Renal cortex interstitium (tissue), 15 donors: Measurements from ENCODE around the gene TMEM106B. TPM values are rescaled to one million over a fixed set of nuclear protein-coding genes. Genes with fewer than 3 reads are reported as not detected.
"Not testable (repeated sequence)": the region's sequence is repeated elsewhere in the genome, so short reads cannot be mapped to it uniquely, and the experiment has no call there.

ENCODE experiments used
- DNase-seq, 11 donors: peaks; one replicate each; pipeline ENCODE4 v3.0.0-alpha.2; 2013; ENCODE audit warnings: low read depth in 9 of 11, low spot score in 4 of 11; ENCODE audit errors: extremely low read depth in 1 of 11
- long read RNA-seq, 16 experiments: transcript quantifications; one replicate each; lab custom pipeline, GENCODE V29; 2026
- polyA plus RNA-seq, 3 donors: library from polyadenylated mRNA; unstranded; fragments of 120-200 nt; gene quantifications; one replicate each; pipeline ENCODE4 v1.2.1, GENCODE V29; 2013; ENCODE audit not compliant: insufficient read length in 3 of 3

Gene TMEM106B
- polyA plus RNA-seq: 100 to 1,000 TPM in 2 of 3 donors, 10 to 100 TPM in 1; 84.6 to 102 (median 101) TPM
- long read RNA-seq, donor 1, transcript TMEM106B-202 (8 exons, 2,126 nt): major isoform, 13 of 13 reads
- long read RNA-seq, donor 1, partial matches to known transcripts: 0 of 13 reads
- long read RNA-seq, donor 1, other reads (novel, unspliced or antisense): 0 of 13 reads
- long read RNA-seq, donor 2, transcript TMEM106B-202 (8 exons, 2,126 nt): major isoform, 14 of 14 reads
- long read RNA-seq, donor 2, partial matches to known transcripts: 0 of 14 reads
- long read RNA-seq, donor 2, other reads (novel, unspliced or antisense): 0 of 14 reads
- long read RNA-seq, donor 3, transcript TMEM106B-202 (8 exons, 2,126 nt): major isoform, 24 of 25 reads
- long read RNA-seq, donor 3, partial matches to known transcripts: 0 of 25 reads
- long read RNA-seq, donor 3, other reads (novel, unspliced or antisense): 0 of 25 reads
- long read RNA-seq, donor 4, full-length matches to known transcripts: 10 of 10 reads
- long read RNA-seq, donor 4, partial matches to known transcripts: 0 of 10 reads
- long read RNA-seq, donor 4, other reads (novel, unspliced or antisense): 0 of 10 reads
- long read RNA-seq, donor 5: 0 reads
- long read RNA-seq, donor 6, transcript TMEM106B-202 (8 exons, 2,126 nt): major isoform, 19 of 26 reads
- long read RNA-seq, donor 6, partial matches to known transcripts: 0 of 26 reads
- long read RNA-seq, donor 6, other reads (novel, unspliced or antisense): 6 of 26 reads
- long read RNA-seq, donor 7, transcript TMEM106B-202 (8 exons, 2,126 nt): major isoform, 9 of 9 reads
- long read RNA-seq, donor 7, partial matches to known transcripts: 0 of 9 reads
- long read RNA-seq, donor 7, other reads (novel, unspliced or antisense): 0 of 9 reads
- long read RNA-seq, donor 8: 0 reads
- long read RNA-seq, donor 9, transcript TMEM106B-202 (8 exons, 2,126 nt): major isoform, 12 of 13 reads
- long read RNA-seq, donor 9, partial matches to known transcripts: 0 of 13 reads
- long read RNA-seq, donor 9, other reads (novel, unspliced or antisense): 0 of 13 reads
- long read RNA-seq, donor 10, transcript TMEM106B-202 (8 exons, 2,126 nt): major isoform, 15 of 15 reads
- long read RNA-seq, donor 10, partial matches to known transcripts: 0 of 15 reads
- long read RNA-seq, donor 10, other reads (novel, unspliced or antisense): 0 of 15 reads
- long read RNA-seq, donor 11, transcript TMEM106B-202 (8 exons, 2,126 nt): major isoform, 18 of 18 reads
- long read RNA-seq, donor 11, partial matches to known transcripts: 0 of 18 reads
- long read RNA-seq, donor 11, other reads (novel, unspliced or antisense): 0 of 18 reads
- long read RNA-seq, donor 12, transcript TMEM106B-202 (8 exons, 2,126 nt): major isoform, 6 of 8 reads
- long read RNA-seq, donor 12, partial matches to known transcripts: 0 of 8 reads
- long read RNA-seq, donor 12, other reads (novel, unspliced or antisense): 0 of 8 reads
- long read RNA-seq, donor 13: 0 reads
- long read RNA-seq, donor 14, transcript TMEM106B-202 (8 exons, 2,126 nt): major isoform, 10 of 10 reads
- long read RNA-seq, donor 14, partial matches to known transcripts: 0 of 10 reads
- long read RNA-seq, donor 14, other reads (novel, unspliced or antisense): 0 of 10 reads
- long read RNA-seq, donor 15, transcript TMEM106B-202 (8 exons, 2,126 nt): major isoform, 14 of 14 reads
- long read RNA-seq, donor 15, partial matches to known transcripts: 0 of 14 reads
- long read RNA-seq, donor 15, other reads (novel, unspliced or antisense): 0 of 14 reads
- long read RNA-seq, donor 16, full-length matches to known transcripts: 46 of 55 reads
- long read RNA-seq, donor 16, partial matches to known transcripts: 0 of 55 reads
- long read RNA-seq, donor 16, other reads (novel, unspliced or antisense): 9 of 55 reads

- peak; percentile 90 to 96 (median 95) for DNase-seq
These were observed at the start of gene TMEM106B for GRCh38 chr7:12211054-12211710. Gene TMEM106B (plus strand): TSS chr7:12211294. CDS start chr7:12214811, 3,517 bp downstream.

- DNase-seq: peak in 1 of 11 donors; percentile 2
These were observed 48.5 kb upstream of the TMEM106B start for GRCh38 chr7:12162415-12163113.

- DNase-seq: not testable (repeated sequence)
These were observed 43.0 kb upstream of the TMEM106B start for GRCh38 chr7:12168065-12168464.

GRCh38 chr7:12169981-12170820 lies 40.9 kb upstream of the TMEM106B start:
- DNase-seq: not testable (repeated sequence)

- DNase-seq: no peak
These were observed 37.4 kb upstream of the TMEM106B start for GRCh38 chr7:12173671-12174070.

- DNase-seq: no peak
These were observed 36.2 kb upstream of the TMEM106B start for GRCh38 chr7:12174931-12175330.

GRCh38 chr7:12178317-12178716 lies 32.8 kb upstream of the TMEM106B start:
- DNase-seq: no peak

GRCh38 chr7:12194426-12194825 lies 16.7 kb upstream of the TMEM106B start:
- no peak for DNase-seq

- no peak for DNase-seq
These were observed 14.7 kb upstream of the TMEM106B start for GRCh38 chr7:12196386-12196785.

- DNase-seq: peak in 2 of 11 donors; percentile 7 to 9
These were observed 11.7 kb upstream of the TMEM106B start for GRCh38 chr7:12199363-12199762.

- DNase-seq: no peak
These were observed 4.0 kb upstream of the TMEM106B start for GRCh38 chr7:12207046-12207445.

GRCh38 chr7:12209221-12209620 lies 1.9 kb upstream of the TMEM106B start:
- DNase-seq: no peak

GRCh38 chr7:12210179-12211053 lies 678 bp upstream of the TMEM106B start:
- DNase-seq: peak in 5 of 11 donors; percentile 34 to 48 (median 40)

- peak in 9 of 11 donors; percentile 6 to 30 (median 12) for DNase-seq
These were observed 804 bp downstream of the TMEM106B start for GRCh38 chr7:12211711-12212485.
